HepG2 (cell line): ENCODE measurements around the gene SMG7. TPM values are rescaled to one million over a fixed set of nuclear protein-coding genes. Genes with fewer than 3 reads are reported as not detected.

ENCODE experiments used
- ATAC-seq: fragments of 200-7000 bp; cut with Tn5 transposase; 3 replicates; pipeline ENCODE4 v1.9.1; 2020; ENCODE audit warnings: mild to moderate bottlenecking, moderate library complexity
- BruUV-seq: library from RNA; stranded (reverse); fragments of 400-500 nt; replicated peaks from 2 replicates; lab custom pipeline; 2021; lab: Mats Ljungman, UMichigan
- CTCF ChIA-PET: fragments of 300-600 bp; formaldehyde crosslinking; extraction: SDS; loops from one replicate; lab custom pipeline; 2021; ENCODE audit warnings: low total read pairs, inconsistent platforms, low intra/inter-chr PET ratio; lab: Yijun Ruan, JAX
- POLR2A ChIA-PET: fragments of 350-600 bp; sonication (Branson Sonifier 250); formaldehyde crosslinking; loops from one replicate; lab custom pipeline; 2020; ENCODE audit warnings: antibody characterized with exemption, inconsistent platforms; lab: Yijun Ruan, JAX
- DNase-seq: peaks from one replicate; pipeline ENCODE4 v3.0.0-alpha.2; 2015; ENCODE audit warnings: low spot score
- FAIRE-seq: peaks from 3 replicates; lab custom pipeline; 2011; peaks lifted over from hg19 to GRCh38; lab: Jason Lieb, UNC
- H2AFZ ChIP-seq: one replicate; pipeline ENCODE4 v1.6.1; 2011; ENCODE audit warnings: low read length, inconsistent platforms
- H3K27ac ChIP-seq: fragments of 300-600 bp; 3 replicates; pipeline ENCODE4 v1.8.0; 2011; ENCODE audit warnings: mixed run types, mild to moderate bottlenecking, mixed read lengths, low read length, inconsistent platforms; ENCODE audit not compliant: insufficient read depth; ENCODE audit errors: extremely low read length
- H3K27me3 ChIP-seq, 2 experiments: fragments of 200-600 bp in 1 of 2; 2 replicates in 1 of 2; 3 replicates in 1 of 2; pipeline versions ENCODE4 v1.6.0 to v1.8.0; 2011; ENCODE audit warnings: low read length in 2 of 2, mild to moderate bottlenecking in 2 of 2, moderate library complexity in 2 of 2, inconsistent platforms in 1 of 2; ENCODE audit not compliant: insufficient read depth in 2 of 2, control insufficient read depth in 1 of 2
- H3K36me3 ChIP-seq, 2 experiments: fragments of 200-600 bp in 1 of 2; replicated peaks in 1 of 2; 2 replicates in 1 of 2; 3 replicates in 1 of 2; pipeline versions ENCODE4 v1.5.1 to v1.8.0; 2011; ENCODE audit warnings: low read length in 2 of 2, inconsistent platforms in 1 of 2; ENCODE audit not compliant: insufficient read depth in 2 of 2, control insufficient read depth in 1 of 2
- H3K4me1 ChIP-seq: 2 replicates; pipeline ENCODE4 v1.5.1; 2012; ENCODE audit warnings: low read length, inconsistent platforms; ENCODE audit not compliant: insufficient read depth
- H3K4me2 ChIP-seq: 2 replicates; pipeline ENCODE4 v1.6.0; 2011; ENCODE audit warnings: low read depth, low read length, inconsistent platforms
- H3K4me3 ChIP-seq, 3 experiments: fragments of 200-600 bp in 1 of 3; sonication (generic), shearing (Covaris generic) in 1 of 3; replicated peaks in 1 of 3; 2 replicates each; pipeline ENCODE4 v1.5.1; 2011 to 2016; ENCODE audit warnings: low read length in 3 of 3, inconsistent platforms in 2 of 3, low read depth in 2 of 3, mild to moderate bottlenecking in 2 of 3, control low read depth in 1 of 3, mixed read lengths in 1 of 3; ENCODE audit not compliant: insufficient read depth in 1 of 3
- H3K79me2 ChIP-seq: one replicate; pipeline ENCODE4 v1.6.1; 2011; ENCODE audit warnings: low read length, inconsistent platforms; ENCODE audit not compliant: insufficient read depth
- H3K9ac ChIP-seq: 2 replicates; pipeline ENCODE4 v1.6.0; 2011; ENCODE audit warnings: mild to moderate bottlenecking, low read depth, low read length, inconsistent platforms; ENCODE audit not compliant: insufficient read depth
- H3K9me3 ChIP-seq: 2 replicates; pipeline ENCODE4 v1.5.1; 2012; ENCODE audit warnings: mild to moderate bottlenecking, low read length
- H4K20me1 ChIP-seq: 2 replicates; pipeline ENCODE4 v1.6.0; 2011; ENCODE audit warnings: inconsistent platforms, mild to moderate bottlenecking, low read length, moderate library complexity; ENCODE audit not compliant: insufficient read depth
- ADNP ChIP-seq: sonication (generic); formaldehyde crosslinking; IDR thresholded peaks from 2 replicates; pipeline ENCODE4 v1.4.0; 2020; ENCODE audit warnings: missing genetic modification reagents
- KAT2B ChIP-seq: fragments of 150-350 bp; IDR thresholded peaks from 2 replicates; pipeline ENCODE4 v1.6.1; 2014; ENCODE audit warnings: low read depth, low read length, borderline replicate concordance
- NBN ChIP-seq: fragments of 450-650 bp; conservative IDR thresholded peaks from 2 replicates; pipeline ENCODE4 v1.6.1; 2017
- NCOR1 ChIP-seq: fragments of 200-600 bp; sonication (generic); IDR thresholded peaks from 2 replicates; pipeline ENCODE4 v1.7.0; 2017; ENCODE audit warnings: antibody characterized with exemption, low read length, borderline replicate concordance
- NR2F2 ChIP-seq: IDR thresholded peaks from 2 replicates; pipeline ENCODE4 v1.6.1; 2012; ENCODE audit warnings: low read depth, inconsistent platforms, borderline replicate concordance
- SMARCE1 ChIP-seq: fragments of 450-650 bp; IDR thresholded peaks from 2 replicates; pipeline ENCODE4 v1.6.1; 2017; ENCODE audit warnings: borderline replicate concordance
- SOX6 ChIP-seq, 2 experiments: fragments of 450-650 bp in 1 of 2; sonication (generic) in 1 of 2; formaldehyde crosslinking in 1 of 2; IDR thresholded peaks; 2 replicates each; pipeline versions ENCODE4 v1.4.0 to v1.6.1; 2017 to 2020; ENCODE audit warnings: antibody characterized with exemption in 1 of 2, mild to moderate bottlenecking in 1 of 2, missing genetic modification reagents in 1 of 2
- ZNF232 ChIP-seq: sonication (generic); formaldehyde crosslinking; IDR thresholded peaks from 2 replicates; pipeline ENCODE4 v1.4.0; 2020; ENCODE audit warnings: missing genetic modification reagents, borderline replicate concordance
- ZNF530 ChIP-seq: sonication (generic); formaldehyde crosslinking; IDR thresholded peaks from 2 replicates; pipeline ENCODE4 v1.5.0; 2020; ENCODE audit warnings: low read depth, mild to moderate bottlenecking, missing genetic modification reagents
- ZNF557 ChIP-seq: sonication (generic); formaldehyde crosslinking; IDR thresholded peaks from 2 replicates; pipeline ENCODE4 v1.4.0; 2020; ENCODE audit warnings: missing genetic modification reagents
- ZNF672 ChIP-seq: sonication (generic); formaldehyde crosslinking; IDR thresholded peaks from 2 replicates; pipeline ENCODE4 v1.8.1; 2022; ENCODE audit warnings: missing genetic modification reagents
- WGBS: methylation state at CpG from one replicate; pipeline ENCODE4 v1.1.6; 2017; ENCODE audit warnings: low lambda C conversion rate; 5-methylcytosine and 5-hydroxymethylcytosine counted together
- in situ Hi-C: cut with HindIII; loops from 2 replicates; pipeline ENCODE4 v1.10.0; 2017; ENCODE audit warnings: low pct_unique_long_range_greater_than_20kb; ENCODE audit not compliant: extremely low pct_ligation_motif_present
- intact Hi-C: fragments of 100-400 bp; cut with micrococcal nuclease; formaldehyde crosslinking; loops from one replicate; pipeline ENCODE4 v1.10.0; 2022; ENCODE audit not compliant: unreplicated experiment
- polyA plus RNA-seq, 8 experiments: library from polyadenylated mRNA; depleted of rRNA in 3 of 8; stranded (reverse) in 7 of 8; unstranded in 1 of 8; fragments of >200 nt; fragmentation: Illumina TruSeq in 4 of 8; extraction: Trizol in 4 of 8; gene quantifications; 2 replicates each; pipeline versions ENCODE4 v1.2.1 to v1.2.3, GENCODE V29; 2011 to 2016; ENCODE audit warnings: low read depth in 4 of 8, missing spikeins in 1 of 8, mixed read lengths in 1 of 8; ENCODE audit not compliant: insufficient read depth in 1 of 8
- total RNA-seq, 5 experiments: library from RNA; depleted of rRNA; stranded (reverse); fragments of >200 nt; fragmentation: Illumina TruSeq; extraction: Trizol; gene quantifications; 2 replicates each; pipeline ENCODE4 v1.2.3, GENCODE V29; 2016; ENCODE audit warnings: low read depth in 1 of 5
- TF ChIP-seq, protein P1 (sequence below): sonication (generic); formaldehyde crosslinking; IDR thresholded peaks from 2 replicates; pipeline ENCODE4 v1.5.0; 2020; ENCODE audit warnings: mild to moderate bottlenecking, missing genetic modification reagents
- TF ChIP-seq, protein P2 (sequence below): sonication (generic); formaldehyde crosslinking; IDR thresholded peaks from 2 replicates; pipeline ENCODE4 v1.4.0; 2020; ENCODE audit warnings: missing genetic modification reagents, low read depth, mild to moderate bottlenecking, borderline replicate concordance

Gene SMG7
- total and polyA plus RNA-seq, 2 of the 13 experiments (the other 11 are each of a cell fraction or from before 2014, with no cell fraction given) = 14.9 to 27.9 TPM

DNA sequence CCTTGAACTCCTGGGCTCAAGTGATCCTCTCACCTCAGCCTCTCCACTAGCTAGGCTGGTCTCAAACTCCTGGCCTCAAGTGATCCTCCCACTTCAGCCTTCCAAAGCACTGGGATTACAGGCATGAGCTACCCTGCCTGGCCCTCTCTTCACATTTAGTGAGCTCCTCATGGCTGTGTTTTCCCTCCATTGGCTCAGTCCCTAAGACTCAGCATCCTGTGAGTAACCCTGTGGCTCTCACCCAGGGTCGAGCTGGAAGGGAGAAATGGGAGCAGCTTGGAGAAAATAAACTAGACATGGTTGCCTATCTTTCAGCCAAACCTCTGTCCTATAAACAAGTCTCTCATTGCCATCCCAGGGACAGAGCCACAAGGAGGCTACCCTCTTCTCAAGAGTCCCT, 100.4 kb downstream of the SMG7 start:
- no peak for FAIRE-seq
- BruUV-seq = no TSS peak

DNA sequence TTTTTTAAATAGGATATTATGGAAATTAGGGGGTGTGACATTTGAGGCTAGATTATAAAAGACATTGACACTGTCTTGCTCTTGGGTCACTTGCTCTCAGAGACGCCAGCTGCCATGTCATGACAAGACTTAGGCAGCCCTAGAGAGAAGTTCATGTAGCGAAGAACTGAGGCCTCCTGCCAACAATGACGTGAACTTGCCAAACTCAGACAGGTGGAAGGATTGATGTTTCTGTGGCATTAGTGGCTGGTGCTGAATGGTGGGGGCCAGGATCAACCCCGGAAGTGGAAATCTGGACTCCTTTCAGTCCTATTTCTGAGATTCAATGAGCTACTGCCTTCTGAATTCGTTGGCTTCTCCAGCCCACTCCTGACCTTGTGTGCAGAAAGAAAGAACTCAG, 103.3 kb downstream of the SMG7 start:
- 61% methylated on average over 5 of the region's 5 CpGs for WGBS
- BruUV-seq = no TSS peak
- ChIA-PET CTCF (no interaction called here), POLR2A (no interaction called here)
- DNase-seq (no peak), FAIRE-seq (no peak), ATAC-seq (no peak)
- H3K36me3 ChIP-seq = no peaks in the 10 kb centered on the region
- H3K4me3 ChIP-seq = no peak overlapping the region
- H2AFZ ChIP-seq = no peak overlapping the region
- H4K20me1 ChIP-seq = no peaks in the 10 kb centered on the region
- no peak overlapping the region for H3K27ac ChIP-seq
- TF ChIP-seq, protein P1, sequence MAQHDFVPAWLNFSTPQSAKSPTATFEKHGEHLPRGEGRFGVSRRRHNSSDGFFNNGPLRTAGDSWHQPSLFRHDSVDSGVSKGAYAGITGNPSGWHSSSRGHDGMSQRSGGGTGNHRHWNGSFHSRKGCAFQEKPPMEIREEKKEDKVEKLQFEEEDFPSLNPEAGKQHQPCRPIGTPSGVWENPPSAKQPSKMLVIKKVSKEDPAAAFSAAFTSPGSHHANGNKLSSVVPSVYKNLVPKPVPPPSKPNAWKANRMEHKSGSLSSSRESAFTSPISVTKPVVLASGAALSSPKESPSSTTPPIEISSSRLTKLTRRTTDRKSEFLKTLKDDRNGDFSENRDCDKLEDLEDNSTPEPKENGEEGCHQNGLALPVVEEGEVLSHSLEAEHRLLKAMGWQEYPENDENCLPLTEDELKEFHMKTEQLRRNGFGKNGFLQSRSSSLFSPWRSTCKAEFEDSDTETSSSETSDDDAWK = no peak
- no peak overlapping the region for H3K9ac ChIP-seq
- H3K9me3 ChIP-seq = no peaks in the 10 kb centered on the region
- no peaks in the 10 kb centered on the region for H3K4me1 ChIP-seq
- no peaks in the 10 kb centered on the region for H3K79me2 ChIP-seq
- in situ Hi-C loops = no loop called here
- intact Hi-C loops = no loop called here
- H3K4me2 ChIP-seq = no peak overlapping the region
- peaks cover 0 to 2% of the 10 kb centered on the region in 2 experiments; a peak in 1 of 5 replicates for H3K27me3 ChIP-seq

More for the DNA sequence above, 100.4 kb downstream of the SMG7 start:
- Histone ChIP-seq H3K27ac (no peak overlapping the region), H3K79me2 (no peaks in the 10 kb centered on the region), H3K4me2 (no peak overlapping the region), H3K9me3 (no peaks in the 10 kb centered on the region), H4K20me1 (no peaks in the 10 kb centered on the region), H3K27me3 (peaks cover 0 to 2% of the 10 kb centered on the region in 2 experiments; a peak in 1 of 5 replicates), H2AFZ (no peak overlapping the region), H3K4me1 (peaks cover 18% of the 10 kb centered on the region), H3K4me3 (no peak overlapping the region), H3K36me3 (no peaks in the 10 kb centered on the region), H3K9ac (no peak overlapping the region)
- DNase-seq (no peak), ATAC-seq (no peak)
- in situ Hi-C loops = loop anchor here (25.0 kb wide), 1 partner anchor 285 kb away; no protein-coding TSS in a partner anchor
- POLR2A ChIA-PET = no interaction called here
- no peak for TF ChIP-seq KAT2B
- no peak for TF ChIP-seq ZNF232
- TF ChIP-seq ZNF672 = no peak
- TF ChIP-seq SMARCE1 = no peak
- TF ChIP-seq, protein P2, sequence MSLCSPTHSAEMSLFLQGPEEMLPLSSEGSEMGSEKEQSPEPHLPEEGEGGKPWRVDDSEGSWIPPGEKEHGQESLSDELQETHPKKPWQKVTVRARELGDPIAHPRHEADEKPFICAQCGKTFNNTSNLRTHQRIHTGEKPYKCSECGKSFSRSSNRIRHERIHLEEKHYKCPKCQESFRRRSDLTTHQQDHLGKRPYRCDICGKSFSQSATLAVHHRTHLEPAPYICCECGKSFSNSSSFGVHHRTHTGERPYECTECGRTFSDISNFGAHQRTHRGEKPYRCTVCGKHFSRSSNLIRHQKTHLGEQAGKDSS = no peak
- no peak for TF ChIP-seq ZNF557 (CRISPR knock-in tag)
- no peak for TF ChIP-seq SOX6 (IDR thresholded peaks at IDR 0.05)
- TF ChIP-seq SOX6 (CRISPR knock-in tag; IDR thresholded peaks at IDR 0.05) = no peak
- no peak for TF ChIP-seq NCOR1
- no peak for TF ChIP-seq ZNF530
- no peak for TF ChIP-seq NR2F2
- no peak for TF ChIP-seq ADNP (CRISPR knock-in tag)
- TF ChIP-seq NBN = no peak
- intact Hi-C loops = no loop called here
- WGBS = 14% methylated on average over 1 of the region's 1 CpG
- CTCF ChIA-PET = no interaction called here
